Erythroblast (primary cell): Measurements from ENCODE around the gene PLCB4.

Source experiments
- GATA1 ChIP-seq: IDR thresholded peaks from 2 replicates; pipeline ENCODE4 v1.6.1; 2011; ENCODE audit warnings: low read depth, mild to moderate bottlenecking, control low read depth, low read length, moderate library complexity
- POLR2A ChIP-seq: IDR thresholded peaks from 2 replicates; pipeline ENCODE4 v1.6.1; 2011; ENCODE audit warnings: mild to moderate bottlenecking, low read length

GRCh38 chr20:9100691-9101090 lies 31.8 kb downstream of the PLCB4 start:
- TF ChIP-seq POLR2A, result no peak
- TF ChIP-seq GATA1, result no peak
